SK-N-SH treated with all-trans-retinoic acid at 6 μM for 48 hours (cell line): ENCODE data around the gene VAV3.

Experiments
- ATAC-seq: fragments of 200-7000 bp; cut with Tn5 transposase; 3 replicates; pipeline ENCODE4 v1.9.1; 2020; ENCODE audit warnings: mild to moderate bottlenecking, moderate library complexity
- BACH2 ChIP-seq: fragments of 250-450 bp; sonication (Bioruptor Pico); IDR thresholded peaks from 2 replicates; pipeline ENCODE4 v1.9.0; 2021; ENCODE audit warnings: mild to moderate bottlenecking, borderline replicate concordance
- CREB5 ChIP-seq: fragments of 250-450 bp; sonication (Bioruptor Pico); IDR thresholded peaks from 2 replicates; pipeline ENCODE4 v1.5.1; 2020; ENCODE audit warnings: low read depth, mild to moderate bottlenecking, moderate library complexity
- CSRNP3 ChIP-seq: fragments of 250-450 bp; sonication (Bioruptor Pico); IDR thresholded peaks from 2 replicates; pipeline ENCODE4 v1.5.1; 2021; ENCODE audit warnings: mild to moderate bottlenecking, moderate library complexity
- ESRRG ChIP-seq: fragments of 250-450 bp; sonication (Bioruptor Pico); IDR thresholded peaks from 2 replicates; pipeline ENCODE4 v1.6.1; 2021; ENCODE audit warnings: mild to moderate bottlenecking
- GLIS3 ChIP-seq: fragments of 250-450 bp; sonication (Bioruptor Pico); IDR thresholded peaks from 2 replicates; pipeline ENCODE4 v1.5.0; 2020; ENCODE audit warnings: mild to moderate bottlenecking, moderate library complexity
- ISL1 ChIP-seq: fragments of 250-450 bp; sonication (Bioruptor Pico); IDR thresholded peaks from 2 replicates; pipeline ENCODE4 v2.1.2; 2022; ENCODE audit warnings: mild to moderate bottlenecking, moderate library complexity
- OSR1 ChIP-seq: fragments of 250-450 bp; sonication (Bioruptor Pico); IDR thresholded peaks from 2 replicates; pipeline ENCODE4 v1.8.0; 2022; ENCODE audit warnings: moderate library complexity, mild to moderate bottlenecking, inconsistent platforms
- PATZ1 ChIP-seq: fragments of 250-450 bp; sonication (Bioruptor Pico); IDR thresholded peaks from 2 replicates; pipeline ENCODE4 v1.8.0; 2020; ENCODE audit warnings: mild to moderate bottlenecking, moderate library complexity, borderline replicate concordance
- POU6F1 ChIP-seq: fragments of 250-450 bp; sonication (Bioruptor Pico); IDR thresholded peaks from 2 replicates; pipeline ENCODE4 v1.8.0; 2021; ENCODE audit warnings: low read depth, mild to moderate bottlenecking, moderate library complexity, borderline replicate concordance
- RARB ChIP-seq: fragments of 250-450 bp; sonication (Bioruptor Pico); IDR thresholded peaks from 2 replicates; pipeline ENCODE4 v1.8.0; 2021; ENCODE audit warnings: mild to moderate bottlenecking, moderate library complexity
- SNAI2 ChIP-seq: fragments of 250-450 bp; sonication (Bioruptor Pico); IDR thresholded peaks from 2 replicates; pipeline ENCODE4 v1.5.0; 2020; ENCODE audit warnings: mild to moderate bottlenecking, moderate library complexity
- TCF4 ChIP-seq: fragments of 250-450 bp; sonication (Bioruptor Pico); IDR thresholded peaks from 2 replicates; pipeline ENCODE4 v1.8.0; 2021; ENCODE audit warnings: mild to moderate bottlenecking, moderate library complexity, borderline replicate concordance
- TOX ChIP-seq: fragments of 250-450 bp; sonication (Bioruptor Pico); IDR thresholded peaks from 2 replicates; pipeline ENCODE4 v1.8.0; 2021; ENCODE audit warnings: mild to moderate bottlenecking, moderate library complexity, borderline replicate concordance
- TSHZ2 ChIP-seq: fragments of 250-450 bp; sonication (Bioruptor Pico); IDR thresholded peaks from 2 replicates; pipeline ENCODE4 v1.5.0; 2020; ENCODE audit warnings: mild to moderate bottlenecking, moderate library complexity
- ZC3H10 ChIP-seq: fragments of 250-450 bp; sonication (Bioruptor Pico); IDR thresholded peaks from 2 replicates; pipeline ENCODE4 v1.5.1; 2021; ENCODE audit warnings: mild to moderate bottlenecking, moderate library complexity
- ZFP3 ChIP-seq: fragments of 250-450 bp; sonication (Bioruptor Pico); IDR thresholded peaks from 2 replicates; pipeline ENCODE4 v1.5.0; 2020; ENCODE audit warnings: mild to moderate bottlenecking, moderate library complexity
- ZFP30 ChIP-seq: fragments of 450-650 bp; formaldehyde crosslinking; IDR thresholded peaks from 2 replicates; pipeline ENCODE4 v1.5.0; 2022; ENCODE audit warnings: mild to moderate bottlenecking, moderate library complexity
- ZNF565 ChIP-seq: fragments of 450-650 bp; formaldehyde crosslinking; conservative IDR thresholded peaks from 2 replicates; pipeline ENCODE4 v1.5.0; 2020; ENCODE audit warnings: low read depth, mild to moderate bottlenecking, moderate library complexity
- ZNF70 ChIP-seq: fragments of 450-650 bp; formaldehyde crosslinking; IDR thresholded peaks from 2 replicates; pipeline ENCODE4 v1.5.0; 2020; ENCODE audit warnings: mild to moderate bottlenecking, moderate library complexity
- ZNF8 ChIP-seq: fragments of 450-650 bp; formaldehyde crosslinking; IDR thresholded peaks from 2 replicates; pipeline ENCODE4 v1.5.0; 2020; ENCODE audit warnings: mild to moderate bottlenecking, moderate library complexity

The VAV3 gene

GRCh38 chr1:108010581-108010980 is 45.6 kb upstream of the VAV3 start (continued):
- no peak for TF ChIP-seq PATZ1 (CRISPR knock-in tag)
- no peak for TF ChIP-seq CSRNP3
- TF ChIP-seq ZNF565 (CRISPR knock-in tag) = no peak
- no peak for TF ChIP-seq SNAI2
- TF ChIP-seq RARB (CRISPR knock-in tag) = no peak
- no peak for TF ChIP-seq ZNF8 (CRISPR knock-in tag)
- no peak for TF ChIP-seq ZFP30 (CRISPR knock-in tag)

- TF ChIP-seq CREB5 (CRISPR knock-in tag) (no peak), ZFP30 (CRISPR knock-in tag) (no peak), ISL1 (CRISPR knock-in tag) (peak; percentile 61)
- ATAC-seq = no peak
Observed at GRCh38 chr1:108009603-108010195, 44.7 kb upstream of the VAV3 start.

- ATAC-seq = no peak
Observed at GRCh38 chr1:108007531-108007930, 42.6 kb upstream of the VAV3 start.

More at GRCh38 chr1:108007531-108007930, 42.6 kb upstream of the VAV3 start:
- no peak for TF ChIP-seq TOX (CRISPR knock-in tag)
- TF ChIP-seq ZNF70 (CRISPR knock-in tag) = no peak
- TF ChIP-seq POU6F1 (CRISPR knock-in tag) = no peak
- no peak for TF ChIP-seq OSR1 (CRISPR knock-in tag)
- TF ChIP-seq PATZ1 (CRISPR knock-in tag) = no peak
- TF ChIP-seq RARB (CRISPR knock-in tag) = no peak
- TF ChIP-seq ZFP30 (CRISPR knock-in tag) = no peak
- TF ChIP-seq ZC3H10 = no peak
- no peak for TF ChIP-seq CREB5 (CRISPR knock-in tag)
- TF ChIP-seq ISL1 (CRISPR knock-in tag) = no peak
- no peak for TF ChIP-seq GLIS3 (CRISPR knock-in tag)
- no peak for TF ChIP-seq ESRRG
- TF ChIP-seq SNAI2 = no peak
- no peak for TF ChIP-seq TSHZ2
- TF ChIP-seq BACH2 (CRISPR knock-in tag) = no peak
- no peak for TF ChIP-seq TCF4
- no peak for TF ChIP-seq ZFP3 (CRISPR knock-in tag)
- TF ChIP-seq, all 23 proteins: peak for 0
